Measurements from ENCODE around the gene MOSPD3.

GRCh38 chr7:100609958-100610357 lies 2.4 kb upstream of the MOSPD3 start:
- TF ChIP-seq CTCF (conservative IDR thresholded peaks at IDR 0.05; ENCODE audit: low read depth in 2 of 2) (no peak), STAT1 (IDR thresholded peaks at IDR 0.05; ENCODE audit: unreplicated experiment) (no peak), EZH2phosphoT487 (IDR thresholded peaks at IDR 0.05; ENCODE audit: unreplicated experiment) (no peak), EZH2 (IDR thresholded peaks at IDR 0.05; ENCODE audit: low read depth, unreplicated experiment) (no peak), REST (IDR thresholded peaks at IDR 0.05; ENCODE audit: unreplicated experiment) (no peak), NANOG (IDR thresholded peaks at IDR 0.05; ENCODE audit: borderline replicate concordance) (no peak), POLR2AphosphoS5 (IDR thresholded peaks at IDR 0.05; ENCODE audit: low read depth) (no peak), ETS1 (IDR thresholded peaks at IDR 0.05) (no peak), JUNB (IDR thresholded peaks at IDR 0.05; ENCODE audit: unreplicated experiment) (no peak)

All from GM23338 (cell line).